ENCODE measurements around the gene TRIM25.

TRIM25 gene

DNA sequence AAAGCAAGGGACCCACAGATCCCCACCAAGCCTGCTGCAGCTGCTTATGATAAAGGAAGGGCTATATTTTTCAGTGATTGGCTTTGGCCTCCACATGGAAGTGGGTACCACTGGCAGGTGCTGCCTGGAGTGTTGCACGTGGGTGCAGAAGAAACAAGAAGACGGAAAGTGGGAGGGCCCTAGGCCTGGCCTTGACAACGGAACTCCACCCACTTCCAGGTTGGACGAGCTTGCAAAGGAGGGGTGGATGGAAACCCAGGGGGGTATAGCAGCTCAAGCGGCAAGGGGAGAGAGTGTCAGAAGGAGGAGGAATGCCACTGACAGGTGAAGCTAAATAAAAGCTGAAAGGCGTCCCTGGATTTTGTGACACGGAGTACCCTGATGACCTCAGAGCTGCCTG is 20.3 kb downstream of the TRIM25 start:
- no peak for DNase-seq

DNA sequence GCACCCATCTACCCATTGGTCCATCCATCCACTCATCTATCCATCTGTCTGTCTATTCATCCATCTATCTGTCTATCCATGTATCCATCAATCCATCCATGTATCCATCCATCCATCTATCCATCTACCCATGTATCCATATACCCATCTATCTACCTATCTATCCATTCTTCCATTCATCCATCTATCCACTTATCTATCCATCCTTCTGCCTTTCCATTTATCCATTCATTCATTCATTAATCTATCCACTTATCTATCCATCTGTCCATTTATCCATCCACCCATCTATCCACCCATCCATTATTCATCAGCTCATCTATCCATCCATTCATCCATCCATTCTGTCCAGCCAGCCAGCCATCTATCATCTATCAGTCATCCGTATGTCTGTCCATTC is 21.5 kb downstream of the TRIM25 start:
- DNase-seq, result no peak

DNA sequence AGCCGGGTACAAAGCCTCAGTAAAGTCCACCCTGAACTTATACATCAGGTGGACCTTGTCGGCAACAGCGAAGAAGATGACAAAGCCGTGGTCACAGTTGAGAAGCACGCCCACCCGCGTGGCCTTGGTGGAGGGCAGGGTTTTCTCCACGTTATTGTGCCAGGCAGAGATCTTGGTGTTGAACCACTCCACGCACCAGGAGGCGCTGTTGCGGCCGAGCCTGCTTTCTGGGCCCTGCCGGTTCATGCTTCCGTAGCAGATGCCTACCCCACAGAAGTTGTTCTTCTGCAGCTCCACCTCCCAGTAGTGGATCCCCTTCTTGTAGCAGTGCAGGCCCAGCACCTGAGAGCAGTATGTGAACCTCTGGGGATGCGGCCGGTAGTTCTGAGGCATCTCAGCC is 22.1 kb downstream of the TRIM25 start:
- DNase-seq, result no peak

DNA sequence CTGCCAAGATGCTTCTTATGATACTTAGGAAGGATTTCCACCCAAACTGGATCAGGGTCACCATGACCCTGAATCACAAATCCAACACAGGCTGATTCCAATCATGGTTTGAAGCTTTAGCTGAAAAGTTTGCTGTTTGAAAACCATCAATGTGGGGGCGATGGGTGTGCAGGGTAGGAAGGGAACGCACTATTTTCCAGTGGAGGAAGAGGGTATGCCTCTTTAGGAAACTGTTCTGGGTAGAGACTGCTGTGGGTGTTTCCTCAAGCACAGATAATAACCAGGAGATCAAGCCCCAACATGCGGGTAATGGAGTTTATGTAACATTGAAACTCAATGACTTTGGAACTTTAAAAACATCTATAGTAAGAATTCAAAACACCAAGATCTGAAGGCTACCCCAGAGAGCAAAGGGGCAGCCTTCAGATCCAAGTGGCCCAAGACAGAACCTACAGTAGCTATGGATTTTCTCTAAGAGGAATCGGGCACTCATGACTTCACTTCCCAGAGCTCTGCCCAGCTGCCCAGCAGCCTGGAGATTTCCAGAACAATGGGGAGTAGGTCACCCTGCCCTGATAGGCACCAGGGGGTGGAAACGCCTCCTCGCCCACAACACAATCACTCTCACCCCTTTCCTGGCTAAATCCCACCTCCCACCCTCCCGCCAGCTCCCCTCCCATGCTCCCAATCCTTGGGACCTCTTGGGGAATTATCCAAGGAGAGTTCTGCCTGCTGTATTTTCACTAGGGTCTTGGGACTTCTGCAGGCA is 22.8 kb downstream of the TRIM25 start:
- DNase-seq, result no peak

DNA sequence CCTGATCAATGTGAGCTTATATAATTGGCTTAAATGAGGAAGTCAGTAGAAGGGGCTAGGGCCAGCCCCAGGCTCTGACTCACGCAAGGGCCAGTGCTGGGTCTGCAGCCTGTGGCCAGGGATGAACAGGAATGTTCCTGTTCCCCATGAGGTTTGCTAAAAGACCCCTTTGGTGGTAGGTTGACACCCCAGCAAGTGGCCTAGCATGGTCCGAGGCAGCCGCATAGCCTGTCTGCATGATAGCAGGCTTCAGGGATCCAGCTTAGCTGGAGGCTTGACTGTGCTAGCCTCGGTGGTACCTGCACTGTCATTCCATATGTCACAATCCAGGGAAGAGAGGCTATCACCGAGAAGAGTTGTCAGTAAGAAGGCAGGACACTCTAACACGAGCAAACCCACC is 23.5 kb downstream of the TRIM25 start:
- no peak for DNase-seq

DNA sequence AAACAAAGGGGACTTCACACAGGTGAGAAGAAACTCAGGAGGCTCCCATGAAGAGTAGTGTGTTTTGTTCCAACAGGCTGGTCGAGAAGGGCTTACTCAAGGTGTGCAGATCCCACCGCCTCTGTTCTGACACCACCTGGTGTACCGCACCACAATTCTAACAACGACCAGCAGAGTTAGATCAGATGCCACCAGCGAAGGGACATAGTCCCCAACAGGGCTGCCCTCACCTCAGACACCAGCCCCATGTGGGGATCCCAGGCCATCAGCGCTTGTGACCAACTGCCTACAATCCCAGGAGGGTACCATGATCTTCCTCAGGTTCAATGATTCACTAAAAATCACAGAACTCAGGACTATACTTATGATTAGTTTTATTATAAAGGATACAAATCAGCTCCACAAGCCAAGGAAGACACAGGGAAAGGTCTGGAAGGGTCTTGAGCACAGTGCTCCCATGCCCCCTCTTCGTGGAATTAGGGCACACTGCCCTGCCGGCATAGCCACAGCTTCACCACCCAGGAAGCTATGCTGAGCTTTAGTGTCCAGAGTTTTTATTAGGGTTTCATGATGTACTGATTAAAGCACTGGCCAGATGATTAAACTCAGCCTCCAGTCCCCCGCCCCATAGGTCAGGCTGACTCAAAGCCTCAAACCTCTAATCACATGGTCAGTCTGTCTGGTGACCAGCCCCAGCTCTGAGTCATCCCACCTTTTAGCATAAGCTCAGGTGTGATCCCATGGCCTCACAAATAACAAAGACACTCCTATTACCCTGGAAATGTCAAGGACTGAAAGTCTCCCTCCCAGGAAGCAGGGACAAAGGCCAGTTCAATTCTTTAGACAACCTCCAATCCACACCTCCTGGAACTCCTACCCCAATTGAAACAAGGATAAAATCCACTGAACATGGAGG is 26.0 kb downstream of the TRIM25 start:
- DNase-seq, result no peak

DNA sequence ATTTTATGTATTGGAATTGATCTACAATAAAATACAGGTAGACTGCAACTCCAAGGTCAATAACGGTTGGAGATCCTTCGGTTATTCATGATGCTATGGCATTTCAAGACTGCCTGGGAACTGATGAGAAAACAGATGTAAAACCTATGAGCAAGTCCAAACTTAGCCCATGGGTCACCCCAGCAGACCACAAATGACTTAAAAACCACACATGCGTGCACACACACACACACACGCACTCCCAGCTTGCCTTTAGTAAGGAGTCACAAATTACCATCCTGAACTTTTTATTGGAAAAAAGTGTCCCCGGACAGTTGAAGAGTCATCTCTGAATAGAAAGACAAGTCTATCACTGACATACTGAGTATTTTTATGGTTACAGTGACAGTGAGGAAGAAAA is 26.7 kb downstream of the TRIM25 start:
- no peak for DNase-seq

DNA sequence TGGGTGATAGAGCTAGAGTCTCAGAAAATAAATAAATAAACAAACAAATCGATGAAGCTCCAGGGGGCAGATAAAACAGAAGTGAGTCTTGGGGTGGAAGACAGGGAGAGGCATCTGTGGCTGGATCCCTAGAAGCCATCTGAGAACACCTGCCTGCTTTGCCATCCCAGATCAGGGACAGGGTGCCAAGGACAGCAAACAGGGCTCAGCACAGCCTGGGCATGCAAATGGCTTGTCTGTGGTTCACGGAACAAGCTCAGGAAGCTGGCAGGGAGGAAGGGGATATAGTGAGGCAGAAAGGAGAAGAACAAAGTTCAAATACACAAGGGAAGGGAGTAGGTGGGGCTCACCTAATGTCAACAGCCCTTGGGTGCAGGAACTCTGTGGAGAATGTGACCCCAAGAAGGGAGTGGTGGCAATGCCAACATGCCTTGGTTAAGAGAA is 27.5 kb downstream of the TRIM25 start:
- no peak for DNase-seq

DNA sequence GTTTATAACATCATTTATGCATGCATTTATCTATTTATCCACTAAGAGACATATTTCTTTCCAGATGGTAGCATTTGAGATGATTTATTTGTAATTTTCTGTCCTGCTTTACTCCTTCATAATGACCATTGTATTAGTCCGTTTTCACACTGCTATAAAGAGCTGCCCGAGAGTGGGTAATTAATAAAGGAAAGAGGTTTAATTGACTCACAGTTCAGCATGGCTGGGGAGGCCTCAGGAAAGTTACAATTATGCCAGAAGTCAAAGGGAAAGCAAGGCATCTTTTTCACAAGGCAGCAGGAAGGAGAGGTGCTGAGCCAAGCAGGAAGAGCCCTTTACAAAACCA is 28.6 kb downstream of the TRIM25 start:
- DNase-seq, result no peak

DNA sequence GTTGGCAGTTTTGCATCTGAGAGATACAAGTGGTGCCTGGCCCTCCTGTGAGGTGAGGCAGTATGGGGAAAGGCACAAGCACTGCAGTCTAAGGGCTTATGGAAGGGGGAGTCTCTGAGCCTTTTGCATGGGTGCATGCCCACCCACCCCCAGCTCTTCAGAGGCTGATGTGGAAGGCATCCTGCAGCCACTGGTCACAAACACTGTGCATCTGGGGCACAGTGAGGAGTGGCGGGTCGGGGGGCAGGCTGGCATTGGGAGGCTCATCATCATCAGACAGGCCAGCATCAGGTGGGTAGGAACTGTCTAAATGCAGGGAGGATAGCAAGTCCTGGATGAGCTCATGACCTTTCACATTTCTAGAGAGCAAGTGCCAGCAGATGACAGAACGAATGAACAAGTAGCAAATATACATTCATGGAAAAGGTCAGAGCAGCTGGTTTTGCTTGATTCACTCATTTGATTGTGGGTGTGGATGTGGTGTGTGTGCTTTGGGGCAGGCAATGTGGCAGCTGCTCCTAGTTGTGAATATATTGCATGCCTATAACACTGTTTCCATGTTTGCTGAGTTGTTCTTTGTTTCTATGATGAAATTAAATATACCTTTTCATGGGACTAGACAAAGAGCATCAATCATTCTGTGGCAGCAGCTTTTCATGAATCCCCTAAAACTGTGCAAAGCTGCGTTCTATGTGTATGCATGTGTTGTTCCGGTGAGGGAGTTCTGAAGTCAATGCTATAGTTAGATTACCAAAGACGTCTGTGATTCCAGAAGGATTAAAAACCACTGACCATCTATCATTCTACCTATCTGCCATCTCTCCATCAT is 29.2 kb downstream of the TRIM25 start:
- no peak for DNase-seq

DNA sequence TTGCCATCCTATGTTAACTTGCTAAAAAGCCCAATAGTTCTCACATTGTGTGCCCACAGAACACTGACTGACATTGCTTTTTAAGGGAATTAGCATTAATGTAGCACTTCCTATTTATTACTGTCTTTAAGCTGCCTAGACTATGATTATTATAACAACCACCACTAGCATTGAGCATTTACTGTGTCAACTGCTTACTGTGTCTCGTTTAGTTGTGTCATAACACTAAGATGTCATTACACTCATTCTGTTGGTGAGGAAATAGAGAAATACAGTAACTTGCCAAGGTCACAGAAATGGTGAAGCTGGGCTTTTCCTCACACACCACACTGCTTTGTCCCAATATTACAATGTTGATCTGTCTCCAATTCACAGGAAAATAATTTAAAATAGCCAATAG is 30.2 kb downstream of the TRIM25 start:
- DNase-seq, result no peak

DNA sequence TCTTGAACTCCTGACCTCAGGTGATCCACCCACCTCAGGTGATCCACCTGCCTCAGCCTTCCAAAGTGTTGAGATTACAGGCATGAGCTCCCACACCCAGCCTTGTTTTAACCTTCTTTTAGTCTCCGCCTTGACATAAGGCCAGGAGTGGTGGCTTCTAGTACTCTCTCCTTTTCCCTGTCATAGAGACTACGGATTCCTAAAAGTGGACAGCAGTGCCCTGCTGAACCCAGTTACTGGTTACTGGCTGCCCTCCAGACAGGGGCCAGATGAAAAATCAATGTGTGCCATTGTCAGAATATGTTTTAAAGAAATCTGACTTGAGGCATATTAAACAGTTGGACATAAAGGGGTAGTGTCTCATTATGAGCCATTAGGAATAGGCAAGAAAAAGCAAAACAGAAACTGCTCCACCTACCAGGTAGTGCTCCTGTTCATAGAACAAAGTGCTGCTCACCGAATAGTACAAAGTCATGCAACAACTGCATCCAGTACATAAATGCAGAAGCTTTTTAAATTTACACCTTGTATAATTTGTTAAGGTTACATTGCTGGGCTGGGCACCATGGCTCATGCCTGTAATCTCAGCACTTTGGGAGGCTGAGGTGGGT is 32.1 kb downstream of the TRIM25 start:
- DNase-seq, result no peak

DNA sequence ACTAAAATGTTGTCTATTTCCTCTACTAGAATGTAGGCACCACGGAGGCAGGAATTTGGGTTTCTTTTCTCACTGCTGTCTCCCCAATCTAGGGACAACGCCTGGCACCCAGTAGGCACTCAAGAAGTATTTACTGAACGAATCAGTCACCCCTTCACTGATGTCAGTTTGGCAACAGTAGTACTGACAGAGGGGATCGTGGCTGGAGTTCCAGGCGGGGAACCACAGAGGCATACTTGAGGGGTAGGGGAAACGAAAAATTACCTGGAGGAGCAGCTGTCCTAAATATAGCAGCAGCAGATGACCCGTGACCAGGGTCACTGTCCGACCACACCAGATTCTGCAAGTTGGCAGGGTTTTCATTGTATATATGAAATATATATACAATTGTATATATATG is 33.3 kb downstream of the TRIM25 start:
- no peak for DNase-seq

DNA sequence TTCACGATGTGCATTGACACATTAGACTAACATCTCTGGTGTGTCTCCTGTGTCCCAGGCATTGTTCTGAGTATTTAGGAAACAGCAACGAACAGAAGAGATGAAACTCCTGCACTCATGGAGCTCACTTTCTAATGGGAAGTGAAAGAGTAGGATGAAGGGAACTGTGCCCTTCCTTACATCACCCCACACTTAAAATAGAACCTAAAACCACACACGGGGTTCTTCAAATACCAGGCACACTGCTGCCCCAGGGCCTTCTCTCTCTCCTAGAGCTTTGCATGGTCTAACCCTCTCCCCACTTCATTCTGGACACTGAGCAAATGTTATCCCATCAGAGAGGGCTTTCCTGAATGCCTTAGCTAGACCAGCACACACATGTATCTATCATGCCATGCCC is 33.7 kb downstream of the TRIM25 start:
- DNase-seq, result no peak

DNA sequence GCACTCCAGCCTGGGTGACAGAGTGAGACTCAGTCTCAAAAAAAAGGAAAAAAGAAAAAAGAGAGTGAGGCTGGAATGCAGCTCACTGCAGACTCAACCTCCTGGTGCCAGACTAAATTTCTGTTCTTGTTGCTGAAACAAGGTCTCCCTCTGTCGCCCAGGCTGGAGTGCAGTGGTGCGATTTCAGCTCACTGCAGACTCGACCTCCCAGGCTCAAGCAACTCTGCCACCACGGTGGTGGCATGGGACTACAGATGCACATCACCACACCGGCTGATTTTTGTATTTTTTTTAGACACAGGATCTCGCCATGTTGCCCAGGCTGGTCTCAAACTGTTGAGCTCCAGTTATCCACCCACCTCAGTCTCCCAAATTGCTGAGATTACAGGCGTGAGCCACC is 34.6 kb downstream of the TRIM25 start:
- no peak for DNase-seq

DNA sequence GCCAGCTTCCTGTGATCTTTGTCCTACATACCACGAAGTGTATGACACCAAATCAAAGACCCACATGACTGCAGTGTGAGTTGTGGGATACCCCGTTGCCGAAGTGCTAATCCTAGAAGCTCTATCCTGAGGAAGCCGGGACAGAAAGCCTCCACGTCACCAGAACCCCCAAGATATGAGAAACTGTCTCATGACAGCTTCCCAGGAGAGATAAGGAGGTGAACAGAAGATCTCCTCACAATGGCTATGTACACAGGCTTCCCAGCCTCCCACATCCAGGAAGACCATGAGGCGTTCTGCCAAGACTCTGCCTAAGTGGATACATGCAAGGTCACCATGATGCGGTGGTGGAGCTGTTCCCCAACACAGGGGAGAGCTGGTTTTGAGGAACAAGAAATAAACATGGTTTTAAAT is 37.1 kb downstream of the TRIM25 start:
- no peak for DNase-seq

DNA sequence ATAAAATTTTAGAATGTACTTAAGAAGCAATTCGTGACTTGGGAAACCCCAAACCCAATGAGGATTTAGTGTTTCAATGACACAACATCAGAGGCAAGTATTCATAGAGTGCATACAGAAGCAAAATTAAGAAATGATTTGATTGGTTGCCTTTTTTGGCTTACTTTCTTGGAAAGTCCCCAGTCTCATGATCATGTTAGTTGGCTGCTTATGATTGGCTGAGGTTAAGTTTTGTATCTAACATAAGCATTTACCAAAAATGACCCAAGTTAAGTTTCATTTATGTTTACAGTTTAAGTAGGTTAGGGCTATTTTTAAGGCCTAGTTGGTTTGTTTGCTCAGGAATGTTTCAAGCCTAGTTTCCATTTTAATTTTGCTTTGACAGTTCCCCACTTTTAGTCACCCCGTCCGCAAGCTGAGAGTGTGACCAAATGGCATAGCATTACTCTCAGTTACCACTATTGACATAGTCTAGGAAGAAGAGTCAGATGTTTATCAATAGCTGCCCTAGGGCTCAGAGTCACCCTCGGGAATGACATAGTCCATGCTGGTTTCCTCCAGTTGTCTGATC is 43.7 kb downstream of the TRIM25 start:
- DNase-seq, result no peak

DNA sequence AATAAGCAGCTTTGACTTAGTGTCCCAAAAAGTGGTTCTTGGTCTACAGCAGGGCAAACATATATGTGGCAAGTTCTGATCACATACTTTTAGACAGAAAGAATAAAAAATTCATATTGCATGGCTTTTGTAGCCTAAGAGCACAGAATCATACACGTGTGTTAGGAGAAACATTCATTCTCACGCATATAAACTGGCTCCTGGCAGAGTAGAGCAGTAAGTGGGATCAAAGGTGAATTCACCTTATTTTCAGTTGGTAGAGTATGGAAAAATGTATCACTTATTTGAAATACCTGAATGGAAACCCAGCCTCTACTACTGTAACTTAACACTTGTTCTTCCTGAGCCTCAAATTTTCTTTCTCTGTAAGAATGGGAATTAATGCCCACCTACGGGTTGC is 45.1 kb downstream of the TRIM25 start:
- no peak for DNase-seq

DNA sequence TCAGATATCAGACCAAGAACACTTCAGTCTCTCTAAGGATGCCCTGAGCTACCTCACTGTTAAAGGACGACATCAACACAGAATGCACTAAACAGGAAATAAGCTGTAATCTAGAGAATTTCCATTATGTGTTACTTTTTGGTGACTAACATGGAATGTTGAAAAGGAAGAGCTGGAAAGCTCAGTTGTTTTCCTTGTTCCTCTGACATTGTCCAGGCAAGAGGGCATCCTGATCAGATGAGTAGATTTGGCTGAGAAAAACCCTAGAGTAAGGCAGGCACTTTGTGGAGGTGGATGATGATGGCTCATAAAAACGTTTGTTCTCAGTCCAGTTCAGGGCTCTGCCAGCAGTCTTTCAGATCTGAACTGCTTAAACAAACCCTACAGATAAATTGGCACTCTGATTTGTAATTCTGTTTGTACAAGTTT is 45.9 kb downstream of the TRIM25 start:
- peak; percentile 18 for DNase-seq

DNA sequence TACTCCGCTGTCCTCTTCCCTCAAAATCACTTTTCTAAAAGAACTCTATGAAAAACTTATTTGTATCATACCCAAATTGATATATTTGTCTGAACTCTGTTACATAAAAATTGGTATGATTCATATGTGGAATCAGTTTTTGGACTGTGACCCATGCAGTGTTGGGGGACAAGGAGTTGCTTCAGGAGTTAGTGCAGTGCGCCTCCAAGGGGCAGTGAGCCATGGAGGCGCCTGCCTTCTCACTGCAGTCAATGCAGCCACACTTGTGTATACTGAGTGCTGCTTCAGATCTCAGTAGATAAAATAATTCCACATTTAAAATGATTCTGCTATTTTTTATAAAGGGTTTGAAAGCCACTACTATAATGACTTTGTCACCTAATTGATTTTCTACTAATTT is 47.4 kb downstream of the TRIM25 start:
- DNase-seq, result no peak

DNA sequence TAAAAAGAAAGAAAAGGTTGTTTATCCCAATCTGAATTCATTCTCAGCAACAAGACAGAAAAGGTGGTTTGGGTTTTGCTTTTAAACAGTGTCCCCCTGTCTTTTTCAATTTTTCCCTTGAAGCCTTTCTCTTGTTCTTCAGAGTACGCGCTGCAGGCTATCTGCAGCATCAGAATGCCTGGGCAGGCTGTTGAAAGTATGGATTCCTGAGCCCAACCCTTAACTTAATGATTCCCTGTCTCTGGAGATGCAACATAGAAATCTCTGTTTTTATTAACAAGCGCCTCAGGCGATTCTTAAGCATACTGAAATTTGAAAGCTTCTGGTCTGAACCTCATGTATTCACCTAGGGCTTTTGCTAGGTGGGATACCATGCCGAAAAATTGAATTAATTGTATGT is 47.8 kb downstream of the TRIM25 start:
- DNase-seq, result no peak

DNA sequence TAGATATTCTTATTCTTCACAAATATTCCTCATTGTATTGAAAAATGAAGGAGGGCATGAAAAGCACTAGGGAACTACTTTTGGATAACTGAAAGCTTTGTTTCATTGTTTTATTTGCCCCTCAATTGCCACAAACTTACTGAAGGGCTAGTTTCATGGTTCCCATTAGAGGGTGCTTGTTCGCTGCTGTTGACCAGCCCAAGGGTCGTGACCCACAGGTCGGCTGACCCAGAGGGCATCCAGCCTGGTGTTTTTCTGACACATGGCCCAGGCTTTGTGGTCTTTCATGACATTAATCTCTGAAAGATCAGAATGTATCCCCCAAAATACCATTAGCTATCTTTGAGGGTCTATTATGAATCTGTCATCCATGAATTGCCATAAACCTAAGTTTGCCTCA is 49.9 kb downstream of the TRIM25 start:
- DNase-seq, result no peak

DNA sequence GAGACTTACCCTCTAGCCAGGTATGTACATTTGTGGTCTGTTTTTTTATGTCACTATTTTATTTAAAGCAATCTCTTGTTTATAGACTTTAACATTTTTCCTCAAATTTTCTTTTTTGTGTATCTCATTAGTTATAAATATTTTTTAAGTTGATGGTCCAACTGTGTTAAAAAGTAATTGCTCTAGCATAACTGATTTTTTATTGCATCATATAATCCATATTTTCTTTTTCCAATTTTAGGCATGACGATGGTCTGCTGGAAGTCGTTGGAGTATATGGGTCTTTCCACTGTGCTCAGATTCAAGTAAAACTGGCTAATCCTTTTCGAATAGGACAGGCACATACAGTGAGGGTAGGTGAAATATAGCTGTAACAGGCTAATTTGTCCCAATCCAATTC is 52.0 kb downstream of the TRIM25 start:
- DNase-seq, result no peak

All from DMS79 (cell line).